Measurements from ENCODE around the gene IAPP.
"Not testable (repeated sequence)": the region's sequence is repeated elsewhere in the genome, so short reads cannot be mapped to it uniquely, and the experiment has no call there.

IAPP gene

DNA sequence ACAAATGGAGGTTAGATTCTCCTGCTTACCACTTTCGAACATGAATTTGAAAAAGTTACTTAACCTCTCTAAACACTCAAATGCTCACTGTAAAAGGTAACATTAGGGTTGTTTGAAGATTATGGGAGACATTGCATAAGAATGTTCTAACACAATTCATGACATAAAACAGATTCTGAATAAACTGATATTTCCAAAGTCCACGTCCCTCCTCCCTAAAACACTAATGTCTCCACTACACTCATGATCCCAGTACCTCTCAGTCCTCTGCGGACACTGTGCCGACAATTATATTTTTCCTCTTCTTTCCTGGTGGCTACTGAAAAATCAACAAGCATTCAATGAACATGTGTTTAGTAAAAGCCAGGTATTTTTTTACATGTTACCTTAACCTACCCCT, 18.8 kb upstream of the IAPP start:
- Mint-ChIP-seq H3K4me3 (no peak overlapping the region), H3K27ac (no peak overlapping the region), H3K4me1 (no peaks in the 10 kb centered on the region), H3K36me3 (no peaks in the 10 kb centered on the region), H3K9me3 (no peaks in the 10 kb centered on the region)
- ATAC-seq (no peak), DNase-seq (ENCODE audit: low spot score in 2 of 2) (no peak)

DNA sequence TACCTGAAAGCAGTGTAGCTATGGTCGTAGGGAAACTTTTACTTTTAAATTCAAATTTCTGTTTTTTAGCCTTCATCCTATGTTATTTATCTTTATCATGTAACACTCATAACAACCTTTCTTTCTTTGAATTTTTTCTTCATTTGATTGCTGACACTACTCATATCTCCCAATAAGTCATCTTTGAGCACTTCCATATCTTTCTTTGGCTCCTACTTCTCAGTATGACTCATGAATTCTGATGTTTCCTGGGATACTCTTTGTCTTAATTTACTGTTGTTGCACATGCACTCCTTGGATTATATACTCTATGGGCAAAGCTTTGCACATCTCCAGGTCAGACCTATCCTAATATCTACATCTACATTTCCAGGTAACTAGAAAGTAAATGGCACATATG, 18.1 kb upstream of the IAPP start:
- H3K4me3 Mint-ChIP-seq, result no peak overlapping the region
- H3K9me3 Mint-ChIP-seq, result no peaks in the 10 kb centered on the region
- DNase-seq (ENCODE audit: low spot score in 2 of 2) (no peak), ATAC-seq (no peak)
- no peaks in the 10 kb centered on the region for H3K4me1 Mint-ChIP-seq
- H3K27ac Mint-ChIP-seq, result no peak overlapping the region
- H3K36me3 Mint-ChIP-seq, result no peaks in the 10 kb centered on the region

DNA sequence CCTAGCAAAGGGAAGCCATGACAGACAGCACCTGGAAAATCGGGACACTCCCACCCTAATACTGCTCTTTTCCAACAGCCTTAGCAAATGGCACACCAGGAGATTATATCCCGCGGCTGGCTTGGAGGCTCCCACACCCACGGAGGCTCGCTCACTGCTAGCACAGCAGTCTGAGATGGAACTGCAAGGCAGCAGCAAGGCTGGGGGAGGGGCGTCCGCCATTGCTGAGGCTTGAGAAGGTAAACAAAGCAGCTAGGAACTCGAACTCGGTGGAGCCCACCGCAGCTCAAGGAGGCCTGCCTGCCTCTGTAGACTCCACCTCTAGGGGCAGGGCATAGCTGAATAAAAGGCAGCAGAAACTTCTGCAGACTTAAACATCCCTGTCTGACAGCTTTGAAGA, 12.1 kb upstream of the IAPP start:
- H3K9me3 Mint-ChIP-seq; H3K4me3 Mint-ChIP-seq; H3K4me1 Mint-ChIP-seq; H3K36me3 Mint-ChIP-seq; ATAC-seq; H3K27ac Mint-ChIP-seq; DNase-seq (ENCODE audit: low spot score in 2 of 2): not testable (repeated sequence)

DNA sequence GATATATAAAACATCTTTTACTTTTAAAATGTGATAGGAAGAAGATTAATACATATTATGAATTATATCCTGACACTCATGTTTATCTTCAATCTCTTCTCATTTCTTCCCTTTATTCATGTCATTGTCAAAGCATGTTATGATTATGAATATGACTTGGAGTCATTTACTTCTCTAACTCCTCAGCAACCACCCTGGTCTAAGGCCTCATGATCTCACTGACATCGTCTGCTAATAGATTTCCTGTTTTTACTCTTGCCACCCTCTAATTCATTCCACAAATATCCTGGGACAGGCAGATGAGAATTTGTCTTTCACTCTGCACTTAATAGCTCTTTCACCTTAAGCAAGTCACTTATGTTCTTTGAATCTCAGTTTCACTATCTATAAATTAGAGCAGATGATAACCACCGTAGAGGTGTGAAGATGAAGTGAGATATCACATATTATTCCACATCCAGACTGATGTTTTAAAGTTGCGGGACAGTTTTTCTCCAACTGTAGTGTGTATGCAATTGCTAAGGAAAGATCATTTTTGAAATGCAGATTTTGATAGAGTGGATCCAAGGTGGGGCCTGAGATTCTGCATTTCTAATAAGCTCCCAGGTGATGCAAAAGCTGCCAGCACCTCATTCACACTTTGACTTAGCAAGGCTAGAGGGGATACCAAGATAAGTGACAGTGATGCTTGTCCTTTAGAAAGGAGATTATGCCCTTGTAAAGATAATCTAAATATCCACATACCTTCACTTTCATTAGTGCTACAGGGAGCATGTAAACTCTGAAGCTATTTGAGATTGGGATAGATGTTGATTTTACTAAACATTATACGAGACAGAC, 3.3 kb upstream of the IAPP start:
- Mint-ChIP-seq H3K4me1 (peaks cover 7% of the 10 kb centered on the region), H3K9me3 (no peaks in the 10 kb centered on the region), H3K36me3 (no peaks in the 10 kb centered on the region), H3K27ac (peak overlapping the region; percentile 6), H3K4me3 (no peak overlapping the region)
- DNase-seq (ENCODE audit: low spot score in 2 of 2) (no peak), ATAC-seq (peak; percentile 80)

DNA sequence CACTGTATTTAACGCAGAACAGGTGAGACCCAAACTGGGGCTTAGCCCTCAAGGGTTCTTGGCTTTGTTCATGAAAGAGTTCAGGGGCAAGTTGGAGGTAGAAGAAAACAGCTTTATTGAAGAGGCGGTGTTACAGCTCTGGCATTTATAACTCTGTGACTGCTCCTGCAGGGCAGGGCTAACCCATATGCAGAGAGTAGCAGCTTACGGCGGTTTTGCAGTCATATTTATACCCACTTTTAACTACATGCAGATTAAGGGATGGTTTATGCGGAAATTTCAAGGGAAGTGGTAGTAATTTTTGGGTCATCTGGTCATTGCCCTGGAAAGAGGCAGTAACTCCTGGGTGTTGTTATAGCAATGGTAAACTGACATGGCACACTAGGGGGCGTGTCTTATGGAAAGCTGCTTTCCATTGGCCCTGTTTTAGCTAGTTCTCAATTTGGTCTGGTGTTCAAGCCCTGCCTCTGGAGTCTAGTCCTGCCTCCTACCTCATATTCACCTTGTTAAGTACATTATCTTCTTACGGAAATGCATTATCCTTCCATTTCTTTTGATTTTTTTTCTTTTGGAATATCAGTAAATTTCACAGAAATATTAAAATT, 1.8 kb upstream of the IAPP start:
- no peak overlapping the region for H3K4me3 Mint-ChIP-seq
- H3K36me3 Mint-ChIP-seq, result no peaks in the 10 kb centered on the region
- ATAC-seq (no peak), DNase-seq (ENCODE audit: low spot score in 2 of 2) (no peak)
- no peaks in the 10 kb centered on the region for H3K9me3 Mint-ChIP-seq
- H3K27ac Mint-ChIP-seq, result no peak overlapping the region
- H3K4me1 Mint-ChIP-seq, result peaks cover 7% of the 10 kb centered on the region

DNA sequence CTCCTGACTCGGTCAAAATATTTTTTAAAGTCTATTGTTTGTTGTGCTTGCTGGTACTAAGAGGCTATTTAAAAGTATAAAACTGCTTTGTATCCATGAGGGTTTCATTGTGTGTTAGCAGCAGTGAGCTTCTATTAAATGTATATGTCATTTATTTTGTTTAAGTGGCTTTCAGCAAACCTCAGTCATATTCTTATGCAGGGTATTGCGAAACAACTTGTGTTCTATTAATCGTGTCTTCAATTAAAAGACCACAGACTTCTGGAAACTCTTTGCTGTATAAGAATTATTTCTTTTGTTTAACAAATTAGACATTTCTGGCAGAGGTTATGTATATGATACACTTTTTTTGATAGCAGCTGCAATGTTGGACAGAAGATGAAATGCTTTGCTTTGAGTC, 6.5 kb downstream of the IAPP start:
- no peak overlapping the region for H3K4me3 Mint-ChIP-seq
- H3K4me1 Mint-ChIP-seq, result no peaks in the 10 kb centered on the region
- ATAC-seq (no peak), DNase-seq (ENCODE audit: low spot score in 2 of 2) (no peak)
- H3K9me3 Mint-ChIP-seq, result no peaks in the 10 kb centered on the region
- no peak overlapping the region for H3K27ac Mint-ChIP-seq
- H3K36me3 Mint-ChIP-seq, result no peaks in the 10 kb centered on the region

DNA sequence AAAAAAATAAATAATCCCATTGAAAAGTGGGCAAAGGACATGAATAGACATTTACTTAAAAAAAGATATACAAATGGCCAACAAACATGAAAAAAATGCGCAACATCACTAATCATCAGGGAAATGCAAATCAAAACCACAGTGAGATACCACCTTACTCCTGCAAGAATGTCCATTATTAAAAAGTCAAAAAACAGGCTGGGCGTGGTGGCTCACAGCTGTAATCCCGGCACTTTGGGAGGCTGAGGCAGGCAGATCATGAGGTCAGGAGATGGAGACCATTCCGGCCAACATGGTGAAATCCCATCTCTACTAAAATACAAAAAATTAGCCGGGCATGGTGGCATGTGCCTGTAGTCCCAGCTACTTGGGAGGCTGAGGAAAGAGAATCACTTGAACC, 8.6 kb downstream of the IAPP start:
- not testable (repeated sequence) for ATAC-seq; H3K36me3 Mint-ChIP-seq; H3K4me3 Mint-ChIP-seq; H3K9me3 Mint-ChIP-seq; H3K27ac Mint-ChIP-seq; H3K4me1 Mint-ChIP-seq; DNase-seq (ENCODE audit: low spot score in 2 of 2)

DNA sequence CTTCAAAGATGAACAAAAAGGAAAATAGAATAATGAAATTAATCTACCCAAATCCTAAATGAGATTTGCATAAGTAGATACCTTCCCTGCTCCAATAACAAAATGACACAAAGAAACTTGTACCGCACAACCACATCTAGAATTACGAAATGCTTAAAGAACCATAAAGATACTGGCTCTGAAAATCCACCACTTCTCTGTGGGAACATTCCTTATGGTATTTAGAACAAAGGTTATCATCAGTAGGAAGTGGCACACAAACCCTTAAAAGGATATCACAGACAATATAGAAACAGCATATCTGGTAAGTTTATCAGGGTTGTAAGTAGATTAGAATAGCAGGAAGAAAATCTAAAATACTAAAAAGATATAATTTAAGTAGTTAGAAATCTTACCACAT, 11.6 kb downstream of the IAPP start:
- H3K27ac Mint-ChIP-seq, result no peak overlapping the region
- no peak for ATAC-seq
- H3K36me3 Mint-ChIP-seq, result no peaks in the 10 kb centered on the region
- no peaks in the 10 kb centered on the region for H3K4me1 Mint-ChIP-seq
- H3K9me3 Mint-ChIP-seq, result no peaks in the 10 kb centered on the region
- no peak for DNase-seq (ENCODE audit: low spot score in 2 of 2)
- H3K4me3 Mint-ChIP-seq, result no peak overlapping the region

DNA sequence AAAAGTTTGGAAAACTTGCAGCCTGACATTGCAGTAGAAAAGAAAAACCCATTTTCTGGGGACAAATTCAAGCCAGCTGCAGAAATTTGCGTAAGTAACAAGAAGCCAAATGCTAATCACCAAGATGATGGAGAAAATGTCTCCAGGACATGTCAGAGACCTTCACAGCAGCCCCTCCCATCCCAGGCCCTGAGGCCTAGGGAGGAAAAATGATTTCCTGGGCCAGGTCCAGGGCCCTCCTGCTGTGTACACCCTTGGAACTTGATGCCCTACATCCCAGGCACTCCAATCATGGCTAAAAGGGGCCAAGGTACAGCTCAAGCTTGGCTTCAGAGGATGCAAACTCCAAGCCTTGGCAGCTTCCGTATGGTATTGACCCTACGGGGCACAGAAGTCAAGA, 14.5 kb downstream of the IAPP start:
- H3K27ac Mint-ChIP-seq, result no peak overlapping the region
- no peaks in the 10 kb centered on the region for H3K36me3 Mint-ChIP-seq
- ATAC-seq, result no peak
- no peaks in the 10 kb centered on the region for H3K9me3 Mint-ChIP-seq
- no peak for DNase-seq (ENCODE audit: low spot score in 2 of 2)
- H3K4me3 Mint-ChIP-seq, result no peak overlapping the region
- H3K4me1 Mint-ChIP-seq, result no peaks in the 10 kb centered on the region

DNA sequence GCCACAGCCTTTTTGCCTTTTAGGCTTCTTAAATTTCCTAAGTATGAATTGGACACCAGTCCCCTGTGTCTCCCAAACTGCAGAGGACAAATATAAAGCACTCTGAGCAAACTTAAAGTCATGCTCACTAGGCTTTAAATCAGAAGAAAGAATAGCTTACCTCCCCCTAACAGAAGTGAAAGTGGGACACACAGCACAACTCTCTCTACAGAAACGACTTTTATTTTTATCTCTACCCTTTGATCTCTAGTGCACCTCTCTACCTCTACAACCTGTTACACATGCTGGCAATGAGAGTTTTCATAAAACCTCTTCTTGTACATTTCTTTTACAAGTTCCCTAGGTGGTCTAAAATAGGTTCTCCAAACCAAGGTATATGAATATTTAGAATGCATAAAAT, 19.7 kb downstream of the IAPP start:
- no peak for DNase-seq (ENCODE audit: low spot score in 2 of 2)
- no peaks in the 10 kb centered on the region for H3K9me3 Mint-ChIP-seq
- no peak overlapping the region for H3K27ac Mint-ChIP-seq
- H3K36me3 Mint-ChIP-seq, result no peaks in the 10 kb centered on the region
- ATAC-seq, result no peak
- H3K4me3 Mint-ChIP-seq, result no peak overlapping the region
- no peaks in the 10 kb centered on the region for H3K4me1 Mint-ChIP-seq

DNA sequence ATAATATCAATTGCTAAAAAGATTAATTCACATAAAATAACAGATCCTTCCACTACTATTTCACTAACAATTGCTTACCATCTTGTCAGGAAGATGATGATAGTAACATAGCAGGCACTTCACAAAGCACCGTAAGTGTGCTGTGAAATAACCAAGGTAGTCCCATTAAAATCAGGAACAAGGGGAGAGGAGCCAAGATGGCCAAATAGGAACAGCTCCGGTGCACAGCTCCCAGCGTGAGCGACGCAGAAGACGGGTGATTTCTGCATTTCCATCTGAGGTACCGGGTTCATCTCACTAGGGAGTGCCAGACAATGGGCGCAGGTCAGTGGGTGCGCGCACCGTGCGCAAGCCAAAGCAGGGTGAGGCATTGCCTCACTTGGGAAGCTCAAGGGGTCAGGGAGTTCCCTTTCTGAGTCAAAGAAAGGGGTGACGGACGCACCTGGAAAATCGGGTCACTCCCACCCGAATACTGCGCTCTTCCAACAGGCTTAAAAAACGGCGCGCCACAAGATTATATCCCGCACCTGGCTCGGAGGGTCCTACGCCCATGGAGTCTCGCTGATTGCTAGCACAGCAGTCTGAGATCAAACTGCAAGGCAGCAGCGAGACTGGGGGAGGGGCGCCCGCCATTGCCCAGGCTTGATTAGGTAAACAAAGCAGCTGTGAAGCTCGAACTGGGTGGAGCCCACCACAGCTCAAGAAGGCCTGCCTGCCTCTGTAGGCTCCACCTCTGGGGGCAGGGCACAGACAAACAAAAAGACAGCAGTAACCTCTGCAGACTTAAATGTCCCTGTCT, 22.3 kb downstream of the IAPP start:
- not testable (repeated sequence) for DNase-seq (ENCODE audit: low spot score in 2 of 2); H3K27ac Mint-ChIP-seq; H3K4me1 Mint-ChIP-seq; H3K36me3 Mint-ChIP-seq; H3K4me3 Mint-ChIP-seq; H3K9me3 Mint-ChIP-seq; ATAC-seq

DNA sequence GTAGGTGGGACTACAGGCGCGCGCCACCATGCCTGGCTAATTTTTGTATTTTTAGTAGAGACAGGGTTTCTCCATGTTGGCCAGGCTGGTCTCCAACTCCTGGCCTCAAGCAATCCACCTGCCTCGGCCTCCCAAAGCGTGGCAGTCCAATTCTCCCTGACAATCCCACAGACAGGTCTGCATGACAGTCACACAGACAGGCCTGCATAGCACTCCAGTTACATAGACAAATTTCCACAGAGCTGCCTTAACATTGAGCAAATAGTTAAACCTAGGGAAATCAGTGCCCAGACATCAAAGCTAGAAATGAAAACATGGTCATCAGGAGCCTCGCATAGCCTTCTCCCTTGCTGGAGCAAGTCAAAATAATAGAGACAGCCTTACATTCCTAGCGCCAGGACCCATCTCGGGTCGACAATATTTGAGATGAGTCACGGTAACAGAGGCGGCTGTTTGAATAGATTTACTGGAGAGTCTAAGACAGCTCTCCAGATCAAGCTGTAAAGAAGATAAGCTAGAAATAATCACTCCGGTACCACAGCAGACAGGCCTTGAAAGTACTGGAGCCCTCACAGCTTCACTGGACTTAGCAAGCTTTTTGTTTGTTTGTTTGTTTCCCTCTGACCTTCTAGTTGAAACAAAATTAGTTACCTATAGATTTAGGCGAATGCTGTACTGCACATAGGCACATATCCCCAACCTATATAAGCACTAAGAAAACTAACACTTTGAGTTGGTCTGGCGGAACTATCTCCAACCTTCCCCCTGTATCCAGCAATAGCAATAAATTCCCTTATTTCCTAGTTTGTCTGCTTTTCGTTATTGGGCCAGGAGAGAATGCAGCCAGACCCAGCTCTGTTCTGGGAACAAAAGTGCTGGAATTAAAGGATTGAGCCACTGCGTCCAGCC, 40.9 kb downstream of the IAPP start:
- Mint-ChIP-seq H3K4me3 (no peak overlapping the region), H3K9me3 (no peaks in the 10 kb centered on the region), H3K27ac (no peak overlapping the region), H3K36me3 (no peaks in the 10 kb centered on the region), H3K4me1 (no peaks in the 10 kb centered on the region)
- no peak for ATAC-seq
- DNase-seq (ENCODE audit: low spot score in 2 of 2), result no peak

DNA sequence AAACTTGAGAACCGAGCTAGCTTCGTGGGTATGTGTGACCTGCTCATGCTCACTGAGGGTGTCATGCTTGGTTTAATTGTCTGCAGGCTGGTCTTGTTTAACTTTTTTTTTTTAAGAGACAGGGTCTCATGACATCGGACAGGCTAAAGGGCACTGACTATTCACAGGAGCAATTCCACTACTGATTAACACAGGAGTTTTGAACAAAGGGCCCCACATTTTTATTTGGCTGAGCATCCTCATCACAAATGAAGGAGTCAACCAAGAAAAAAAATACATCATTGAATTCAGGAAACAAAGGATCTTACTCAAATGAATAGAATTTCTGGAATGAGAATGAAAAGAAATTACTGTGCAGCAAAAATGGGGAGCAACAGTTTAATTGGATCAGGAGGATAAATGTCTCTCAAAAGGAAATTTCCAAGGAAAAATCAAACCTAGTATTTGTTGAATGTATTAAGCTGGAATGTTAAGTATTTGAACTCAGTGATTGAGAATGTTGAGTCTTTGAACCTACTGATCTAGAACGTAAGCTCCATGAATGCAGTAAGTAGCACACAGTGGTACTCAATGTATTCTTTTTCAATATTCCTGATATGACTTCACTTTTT, 43.9 kb downstream of the IAPP start:
- Mint-ChIP-seq H3K27ac (no peak overlapping the region), H3K4me1 (no peaks in the 10 kb centered on the region)
- DNase-seq (ENCODE audit: low spot score in 2 of 2), result no peak

DNA sequence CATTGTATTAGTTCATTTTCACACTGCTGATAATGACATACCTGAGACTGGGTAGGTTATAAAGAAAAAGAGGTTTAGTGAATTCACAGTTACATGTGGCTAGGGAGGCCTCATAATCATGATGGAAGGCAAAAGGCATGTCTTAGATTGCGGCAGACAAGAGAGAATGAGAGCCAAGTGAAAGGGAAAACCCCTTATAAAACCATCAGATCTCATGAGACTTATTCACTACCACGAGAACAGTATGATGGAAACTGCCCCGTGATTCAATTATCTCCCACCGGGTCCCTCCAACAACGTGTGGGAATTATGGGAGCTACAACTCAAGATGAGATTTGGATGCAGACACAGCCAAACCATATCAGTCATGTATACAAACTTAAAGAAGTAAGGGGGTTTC, 45.7 kb downstream of the IAPP start:
- H3K4me1 Mint-ChIP-seq; ATAC-seq; H3K36me3 Mint-ChIP-seq; DNase-seq (ENCODE audit: low spot score in 2 of 2); H3K27ac Mint-ChIP-seq; H3K9me3 Mint-ChIP-seq; H3K4me3 Mint-ChIP-seq: not testable (repeated sequence)

More for the DNA sequence above, 43.9 kb downstream of the IAPP start:
- Mint-ChIP-seq H3K36me3 (no peaks in the 10 kb centered on the region), H3K4me3 (no peak overlapping the region), H3K9me3 (no peaks in the 10 kb centered on the region)
- ATAC-seq, result no peak
